ENCODE measurements around the gene UGT1A10. TPM values are rescaled to one million over a fixed set of nuclear protein-coding genes. Genes with fewer than 3 reads are reported as not detected.
A peak's percentile ranks its signal among the peaks of the same experiment; 100 is the strongest.

The UGT1A10 gene
- total and polyA plus RNA-seq, 2 of the 13 experiments (the other 11 are each of a cell fraction or from before 2014, with no cell fraction given) = not detected

DNA sequence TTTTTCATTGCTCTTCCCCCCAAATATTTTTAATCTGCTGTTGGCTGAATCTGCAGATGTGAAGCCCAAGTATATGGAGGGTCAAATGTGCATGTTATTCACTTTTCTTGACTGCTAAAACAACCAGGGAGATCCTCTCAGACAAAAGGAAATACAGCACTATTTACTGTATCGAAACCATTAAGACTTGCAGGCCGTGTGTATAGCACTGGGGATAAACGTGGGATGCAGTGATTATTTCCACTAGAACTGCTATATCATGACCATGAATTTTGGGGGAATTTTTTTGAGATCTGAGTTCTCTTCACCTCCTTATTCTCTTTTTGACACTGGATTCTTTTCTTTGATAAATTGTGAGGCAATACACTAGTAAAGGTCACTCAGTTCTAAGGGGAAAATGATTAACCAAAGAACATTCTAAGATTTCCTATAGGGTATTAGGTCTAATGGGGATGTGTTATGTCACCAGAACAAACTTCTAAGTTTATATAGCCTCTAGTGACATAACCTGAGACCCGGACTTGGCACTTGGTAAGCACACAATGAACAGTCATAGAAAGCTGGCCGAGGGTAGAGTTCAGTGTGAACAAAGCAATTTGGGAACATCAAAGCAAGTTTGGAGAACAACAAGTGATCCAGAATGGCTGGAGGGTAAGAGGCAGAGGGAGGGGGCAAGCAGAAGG, 109.0 kb downstream of the UGT1A10 start (continued):
- TF ChIP-seq, protein P1, sequence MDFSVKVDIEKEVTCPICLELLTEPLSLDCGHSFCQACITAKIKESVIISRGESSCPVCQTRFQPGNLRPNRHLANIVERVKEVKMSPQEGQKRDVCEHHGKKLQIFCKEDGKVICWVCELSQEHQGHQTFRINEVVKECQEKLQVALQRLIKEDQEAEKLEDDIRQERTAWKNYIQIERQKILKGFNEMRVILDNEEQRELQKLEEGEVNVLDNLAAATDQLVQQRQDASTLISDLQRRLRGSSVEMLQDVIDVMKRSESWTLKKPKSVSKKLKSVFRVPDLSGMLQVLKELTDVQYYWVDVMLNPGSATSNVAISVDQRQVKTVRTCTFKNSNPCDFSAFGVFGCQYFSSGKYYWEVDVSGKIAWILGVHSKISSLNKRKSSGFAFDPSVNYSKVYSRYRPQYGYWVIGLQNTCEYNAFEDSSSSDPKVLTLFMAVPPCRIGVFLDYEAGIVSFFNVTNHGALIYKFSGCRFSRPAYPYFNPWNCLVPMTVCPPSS (IDR thresholded peaks at IDR 0.05) = no peak
- TF ChIP-seq, protein P2, sequence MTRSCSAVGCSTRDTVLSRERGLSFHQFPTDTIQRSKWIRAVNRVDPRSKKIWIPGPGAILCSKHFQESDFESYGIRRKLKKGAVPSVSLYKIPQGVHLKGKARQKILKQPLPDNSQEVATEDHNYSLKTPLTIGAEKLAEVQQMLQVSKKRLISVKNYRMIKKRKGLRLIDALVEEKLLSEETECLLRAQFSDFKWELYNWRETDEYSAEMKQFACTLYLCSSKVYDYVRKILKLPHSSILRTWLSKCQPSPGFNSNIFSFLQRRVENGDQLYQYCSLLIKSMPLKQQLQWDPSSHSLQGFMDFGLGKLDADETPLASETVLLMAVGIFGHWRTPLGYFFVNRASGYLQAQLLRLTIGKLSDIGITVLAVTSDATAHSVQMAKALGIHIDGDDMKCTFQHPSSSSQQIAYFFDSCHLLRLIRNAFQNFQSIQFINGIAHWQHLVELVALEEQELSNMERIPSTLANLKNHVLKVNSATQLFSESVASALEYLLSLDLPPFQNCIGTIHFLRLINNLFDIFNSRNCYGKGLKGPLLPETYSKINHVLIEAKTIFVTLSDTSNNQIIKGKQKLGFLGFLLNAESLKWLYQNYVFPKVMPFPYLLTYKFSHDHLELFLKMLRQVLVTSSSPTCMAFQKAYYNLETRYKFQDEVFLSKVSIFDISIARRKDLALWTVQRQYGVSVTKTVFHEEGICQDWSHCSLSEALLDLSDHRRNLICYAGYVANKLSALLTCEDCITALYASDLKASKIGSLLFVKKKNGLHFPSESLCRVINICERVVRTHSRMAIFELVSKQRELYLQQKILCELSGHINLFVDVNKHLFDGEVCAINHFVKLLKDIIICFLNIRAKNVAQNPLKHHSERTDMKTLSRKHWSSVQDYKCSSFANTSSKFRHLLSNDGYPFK (CRISPR knock-in tag; IDR thresholded peaks at IDR 0.05; ENCODE audit: borderline replicate concordance) = no peak
- TF ChIP-seq ZSCAN20 (CRISPR knock-in tag; IDR thresholded peaks at IDR 0.05; ENCODE audit: borderline replicate concordance) = no peak
- TF ChIP-seq, protein P3, sequence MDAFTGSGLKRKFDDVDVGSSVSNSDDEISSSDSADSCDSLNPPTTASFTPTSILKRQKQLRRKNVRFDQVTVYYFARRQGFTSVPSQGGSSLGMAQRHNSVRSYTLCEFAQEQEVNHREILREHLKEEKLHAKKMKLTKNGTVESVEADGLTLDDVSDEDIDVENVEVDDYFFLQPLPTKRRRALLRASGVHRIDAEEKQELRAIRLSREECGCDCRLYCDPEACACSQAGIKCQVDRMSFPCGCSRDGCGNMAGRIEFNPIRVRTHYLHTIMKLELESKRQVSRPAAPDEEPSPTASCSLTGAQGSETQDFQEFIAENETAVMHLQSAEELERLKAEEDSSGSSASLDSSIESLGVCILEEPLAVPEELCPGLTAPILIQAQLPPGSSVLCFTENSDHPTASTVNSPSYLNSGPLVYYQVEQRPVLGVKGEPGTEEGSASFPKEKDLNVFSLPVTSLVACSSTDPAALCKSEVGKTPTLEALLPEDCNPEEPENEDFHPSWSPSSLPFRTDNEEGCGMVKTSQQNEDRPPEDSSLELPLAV (CRISPR knock-in tag; conservative IDR thresholded peaks at IDR 0.05; ENCODE audit: low read depth) = no peak
- TF ChIP-seq RBFOX2 (IDR thresholded peaks at IDR 0.05; ENCODE audit: low read depth, low read length) = no peak
- TF ChIP-seq ZBTB1 (CRISPR knock-in tag; IDR thresholded peaks at IDR 0.05; ENCODE audit: borderline replicate concordance) = no peak
- no peak for TF ChIP-seq ZNF570 (CRISPR knock-in tag; IDR thresholded peaks at IDR 0.05; ENCODE audit: borderline replicate concordance)
- TF ChIP-seq MAFG (CRISPR knock-in tag; IDR thresholded peaks at IDR 0.05) = no peak
- peak; percentile 74 for TF ChIP-seq ASH2L (IDR thresholded peaks at IDR 0.05; ENCODE audit: insufficient read length, low read depth, low read length)
- TF ChIP-seq, protein P4, sequence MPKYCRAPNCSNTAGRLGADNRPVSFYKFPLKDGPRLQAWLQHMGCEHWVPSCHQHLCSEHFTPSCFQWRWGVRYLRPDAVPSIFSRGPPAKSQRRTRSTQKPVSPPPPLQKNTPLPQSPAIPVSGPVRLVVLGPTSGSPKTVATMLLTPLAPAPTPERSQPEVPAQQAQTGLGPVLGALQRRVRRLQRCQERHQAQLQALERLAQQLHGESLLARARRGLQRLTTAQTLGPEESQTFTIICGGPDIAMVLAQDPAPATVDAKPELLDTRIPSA (CRISPR knock-in tag; IDR thresholded peaks at IDR 0.05; ENCODE audit: borderline replicate concordance) = no peak
- TF ChIP-seq SP140L (CRISPR knock-in tag; IDR thresholded peaks at IDR 0.05; ENCODE audit: borderline replicate concordance) = no peak
- no peak for TF ChIP-seq ZNF629 (CRISPR knock-in tag; conservative IDR thresholded peaks at IDR 0.05)
- TF ChIP-seq AGO1 (IDR thresholded peaks at IDR 0.05; ENCODE audit: low read depth, low read length, poor library complexity, severe bottlenecking) = no peak
- TF ChIP-seq TAF15 (IDR thresholded peaks at IDR 0.05; ENCODE audit: low read depth, low read length, poor library complexity, severe bottlenecking) = no peak
- peak; percentile 100 for TF ChIP-seq HHEX (CRISPR knock-in tag; IDR thresholded peaks at IDR 0.05)
- TF ChIP-seq ZNF563 (CRISPR knock-in tag; IDR thresholded peaks at IDR 0.05) = no peak
- TF ChIP-seq ZNF556 (CRISPR knock-in tag; IDR thresholded peaks at IDR 0.05; ENCODE audit: borderline replicate concordance) = peak; percentile 75; the same call in 1 of the 2 replicates
- no peak for TF ChIP-seq SAFB2 (CRISPR knock-in tag; IDR thresholded peaks at IDR 0.05; ENCODE audit: borderline replicate concordance, low read depth)
